ENCODE measurements around the gene DDX55. TPM values are rescaled to one million over a fixed set of nuclear protein-coding genes. Genes with fewer than 3 reads are reported as not detected.

Gene DDX55
- total RNA-seq, 3 donors from 2014 or later (not counting 1 experiment from before 2014, with no cell fraction given): 25.9 to 42.7 (median 41.5) TPM

GRCh38 chr12:123559468-123559867 lies 42.4 kb upstream of the DDX55 start:
- Histone ChIP-seq H3K4me1 (ENCODE audit: control insufficient read depth, insufficient read depth, low read length) (no peaks in the 10 kb centered on the region), H3K27me3 (ENCODE audit: control insufficient read depth, insufficient read depth, low read length) (no peaks in the 10 kb centered on the region), H3K9me3 (ENCODE audit: control insufficient read depth, insufficient read depth, low read length) (no peaks in the 10 kb centered on the region), H3K36me3 (ENCODE audit: control insufficient read depth, insufficient read depth, low read length) (no peaks in the 10 kb centered on the region), H3K4me3 (ENCODE audit: low read length) (no peak overlapping the region), H3K27ac (ENCODE audit: low read length) (no peak overlapping the region)
- no peaks in the 10 kb centered on the region for H3K36me3 Mint-ChIP-seq
- intact Hi-C loops (cut with micrococcal nuclease): no loop called here
- no peaks in the 10 kb centered on the region for H3K4me1 Mint-ChIP-seq
- WGBS (ENCODE audit: insufficient coverage): 23% methylated on average over 3 of the region's 3 CpGs
- H3K9me3 Mint-ChIP-seq: no peaks in the 10 kb centered on the region
- no peak for TF ChIP-seq CTCF (IDR thresholded peaks at IDR 0.05)
- no peak for DNase-seq
- H3K27me3 Mint-ChIP-seq (ENCODE audit: low read depth in 2 of 2): peaks cover 0 to 3% of the 10 kb centered on the region in 2 donors
- no peak overlapping the region for H3K4me3 Mint-ChIP-seq
- no peak overlapping the region for H3K27ac Mint-ChIP-seq
- no peak for ATAC-seq

- Mint-ChIP-seq H3K27ac (no peak overlapping the region), H3K36me3 (no peaks in the 10 kb centered on the region), H3K27me3 (ENCODE audit: low read depth in 2 of 2) (peaks cover 11 to 37% of the 10 kb centered on the region in 2 donors), H3K9me3 (no peaks in the 10 kb centered on the region), H3K4me3 (no peak overlapping the region), H3K4me1 (no peaks in the 10 kb centered on the region)
- 85% methylated on average over 2 of the region's 4 CpGs for WGBS (ENCODE audit: insufficient coverage)
- intact Hi-C loops (cut with micrococcal nuclease): no loop called here
- no peaks in the 10 kb centered on the region for H3K36me3 ChIP-seq (ENCODE audit: control insufficient read depth, insufficient read depth, low read length)
- no peak for DNase-seq
- H3K27ac ChIP-seq (ENCODE audit: low read length): no peak overlapping the region
- H3K4me1 ChIP-seq (ENCODE audit: control insufficient read depth, insufficient read depth, low read length): no peaks in the 10 kb centered on the region
- peaks cover 2% of the 10 kb centered on the region for H3K27me3 ChIP-seq (ENCODE audit: control insufficient read depth, insufficient read depth, low read length)
- no peak for TF ChIP-seq CTCF (IDR thresholded peaks at IDR 0.05)
- H3K9me3 ChIP-seq (ENCODE audit: control insufficient read depth, insufficient read depth, low read length): no peaks in the 10 kb centered on the region
- no peak overlapping the region for H3K4me3 ChIP-seq (ENCODE audit: low read length)
- no peak for ATAC-seq
These were observed 30.5 kb upstream of the DDX55 start for GRCh38 chr12:123571343-123571813.

GRCh38 chr12:123572391-123572790 lies 29.5 kb upstream of the DDX55 start:
- no peaks in the 10 kb centered on the region for H3K4me1 Mint-ChIP-seq
- intact Hi-C loops (cut with micrococcal nuclease): no loop called here
- Histone ChIP-seq H3K4me1 (ENCODE audit: control insufficient read depth, insufficient read depth, low read length) (no peaks in the 10 kb centered on the region), H3K27me3 (ENCODE audit: control insufficient read depth, insufficient read depth, low read length) (peaks cover 2% of the 10 kb centered on the region), H3K4me3 (ENCODE audit: low read length) (no peak overlapping the region), H3K9me3 (ENCODE audit: control insufficient read depth, insufficient read depth, low read length) (no peaks in the 10 kb centered on the region), H3K36me3 (ENCODE audit: control insufficient read depth, insufficient read depth, low read length) (no peaks in the 10 kb centered on the region), H3K27ac (ENCODE audit: low read length) (no peak overlapping the region)
- WGBS (ENCODE audit: insufficient coverage): 100% methylated on average over 1 of the region's 2 CpGs
- H3K27ac Mint-ChIP-seq: no peak overlapping the region
- ATAC-seq (no peak), DNase-seq (no peak)
- no peak for TF ChIP-seq CTCF (IDR thresholded peaks at IDR 0.05)
- no peaks in the 10 kb centered on the region for H3K9me3 Mint-ChIP-seq
- no peaks in the 10 kb centered on the region for H3K36me3 Mint-ChIP-seq
- no peak overlapping the region for H3K4me3 Mint-ChIP-seq
- H3K27me3 Mint-ChIP-seq (ENCODE audit: low read depth in 2 of 2): peaks cover 11 to 37% of the 10 kb centered on the region in 2 donors

GRCh38 chr12:123573870-123574269 lies 28.0 kb upstream of the DDX55 start:
- peaks cover 8 to 36% of the 10 kb centered on the region in 2 donors for H3K27me3 Mint-ChIP-seq (ENCODE audit: low read depth in 2 of 2)
- ATAC-seq (no peak), DNase-seq (no peak)
- Histone ChIP-seq H3K36me3 (ENCODE audit: control insufficient read depth, insufficient read depth, low read length) (no peaks in the 10 kb centered on the region), H3K4me1 (ENCODE audit: control insufficient read depth, insufficient read depth, low read length) (no peaks in the 10 kb centered on the region), H3K27me3 (ENCODE audit: control insufficient read depth, insufficient read depth, low read length) (peaks cover 2% of the 10 kb centered on the region), H3K9me3 (ENCODE audit: control insufficient read depth, insufficient read depth, low read length) (no peaks in the 10 kb centered on the region), H3K4me3 (ENCODE audit: low read length) (no peak overlapping the region), H3K27ac (ENCODE audit: low read length) (no peak overlapping the region)
- WGBS (ENCODE audit: insufficient coverage): 58% methylated on average over 4 of the region's 4 CpGs
- H3K4me1 Mint-ChIP-seq: no peaks in the 10 kb centered on the region
- TF ChIP-seq CTCF (IDR thresholded peaks at IDR 0.05): no peak
- intact Hi-C loops (cut with micrococcal nuclease): no loop called here
- no peaks in the 10 kb centered on the region for H3K9me3 Mint-ChIP-seq
- no peak overlapping the region for H3K4me3 Mint-ChIP-seq
- no peak overlapping the region for H3K27ac Mint-ChIP-seq
- H3K36me3 Mint-ChIP-seq: no peaks in the 10 kb centered on the region
